Measurements from ENCODE around the gene TTC27. TPM values are rescaled to one million over a fixed set of nuclear protein-coding genes. Genes with fewer than 3 reads are reported as not detected.

The TTC27 gene
- polyA plus RNA-seq, 1 donor = 14.2 TPM

DNA sequence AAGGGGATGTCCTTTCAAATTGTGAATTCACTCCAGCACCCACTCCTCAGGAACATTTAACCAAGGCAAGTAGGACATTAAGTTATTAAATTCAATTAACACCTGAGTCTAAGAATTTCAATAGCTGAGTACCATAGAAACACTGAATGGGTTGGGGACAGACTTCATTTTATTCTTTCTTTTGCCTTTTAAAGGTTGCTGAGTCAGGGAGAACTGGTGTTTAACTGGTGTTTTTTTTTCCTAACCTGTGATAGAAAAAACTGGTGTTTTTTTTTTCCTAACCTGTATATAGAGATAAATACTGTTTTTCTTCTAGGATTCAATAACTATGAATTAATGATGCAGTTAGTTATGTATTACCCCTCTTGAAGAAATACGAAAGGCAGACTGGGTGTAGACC lies 38.9 kb downstream of the TTC27 start:
- no peak for DNase-seq
- H3K36me3 ChIP-seq (ENCODE audit: control insufficient read depth, insufficient read depth, low read length) = peaks cover 6% of the 10 kb centered on the region
- H3K9me3 ChIP-seq (ENCODE audit: control insufficient read depth, low read depth, low read length) = no peaks in the 10 kb centered on the region
- no peak overlapping the region for H3K4me3 ChIP-seq (ENCODE audit: low read length)
- H3K4me1 ChIP-seq (ENCODE audit: control insufficient read depth, insufficient read depth, low read length) = no peaks in the 10 kb centered on the region
- no peaks in the 10 kb centered on the region for H3K27me3 ChIP-seq (ENCODE audit: control insufficient read depth, insufficient read depth, low read length)
- 100% methylated on average over 1 of the region's 1 CpG for WGBS (ENCODE audit: insufficient coverage, low lambda C conversion rate)
- H3K27ac ChIP-seq (ENCODE audit: low read length) = no peak overlapping the region

DNA sequence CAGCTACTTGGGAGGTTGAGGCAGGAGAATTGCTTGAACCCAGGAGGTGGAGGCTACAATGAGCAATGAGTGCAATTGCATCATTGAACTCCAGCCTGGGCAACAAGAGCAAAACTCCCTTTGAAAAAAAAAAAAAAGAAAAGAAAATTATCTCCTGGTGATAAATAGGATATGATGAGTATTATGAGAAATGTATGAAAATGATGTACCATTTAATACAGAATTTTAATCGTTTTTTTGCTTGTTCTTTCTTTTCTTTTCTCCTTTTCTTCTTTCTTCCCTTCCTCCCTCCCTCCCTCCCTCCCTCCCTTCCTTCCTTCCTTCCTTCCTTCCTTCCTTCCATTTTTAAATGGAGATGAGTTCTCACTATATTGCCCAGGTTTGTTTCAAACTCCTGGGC lies 40.4 kb downstream of the TTC27 start:
- no peak overlapping the region for H3K27ac ChIP-seq (ENCODE audit: low read length)
- no peaks in the 10 kb centered on the region for H3K4me1 ChIP-seq (ENCODE audit: control insufficient read depth, insufficient read depth, low read length)
- WGBS (ENCODE audit: insufficient coverage, low lambda C conversion rate) = no CpG with 5 or more reads among the region's 1 CpG
- H3K9me3 ChIP-seq (ENCODE audit: control insufficient read depth, low read depth, low read length) = no peaks in the 10 kb centered on the region
- no peaks in the 10 kb centered on the region for H3K27me3 ChIP-seq (ENCODE audit: control insufficient read depth, insufficient read depth, low read length)
- DNase-seq = no peak
- H3K36me3 ChIP-seq (ENCODE audit: control insufficient read depth, insufficient read depth, low read length) = peaks cover 6% of the 10 kb centered on the region
- H3K4me3 ChIP-seq (ENCODE audit: low read length) = no peak overlapping the region

DNA sequence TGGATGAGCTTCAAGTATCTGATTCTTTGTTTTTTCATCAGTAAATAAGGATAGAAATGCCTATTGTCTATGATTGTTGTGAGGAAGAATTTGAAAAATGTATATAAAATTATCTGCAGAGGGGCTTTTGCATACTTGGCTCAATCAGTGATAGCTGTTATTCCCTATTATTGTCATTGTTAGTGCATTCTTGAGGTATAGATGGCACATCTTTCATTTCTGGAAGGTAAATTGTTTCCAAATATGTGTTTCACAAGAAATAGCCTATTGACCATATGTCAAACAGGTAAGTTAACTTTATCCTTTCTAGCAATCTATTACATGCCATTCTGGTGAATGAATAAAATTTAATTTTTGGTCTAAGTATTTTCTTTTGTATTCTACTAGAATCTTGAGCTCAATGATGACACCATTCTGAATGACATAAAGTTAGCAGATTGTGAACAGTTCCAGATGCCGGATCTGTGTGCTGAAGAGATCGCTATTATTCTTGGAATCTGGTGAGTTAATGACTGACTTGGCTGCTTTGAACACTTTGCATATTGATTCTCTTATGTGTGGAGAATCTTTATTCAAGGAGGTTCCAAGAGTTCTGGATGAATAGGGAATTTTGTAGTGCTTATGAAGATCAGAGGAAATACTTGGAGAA lies 44.2 kb downstream of the TTC27 start:
- no CpG with 5 or more reads among the region's 2 CpGs for WGBS (ENCODE audit: insufficient coverage, low lambda C conversion rate)
- DNase-seq = no peak
- Histone ChIP-seq H3K4me3 (ENCODE audit: low read length) (no peak overlapping the region), H3K9me3 (ENCODE audit: control insufficient read depth, low read depth, low read length) (no peaks in the 10 kb centered on the region), H3K4me1 (ENCODE audit: control insufficient read depth, insufficient read depth, low read length) (no peaks in the 10 kb centered on the region), H3K27me3 (ENCODE audit: control insufficient read depth, insufficient read depth, low read length) (no peaks in the 10 kb centered on the region), H3K36me3 (ENCODE audit: control insufficient read depth, insufficient read depth, low read length) (peaks cover 6% of the 10 kb centered on the region), H3K27ac (ENCODE audit: low read length) (no peak overlapping the region)

DNA sequence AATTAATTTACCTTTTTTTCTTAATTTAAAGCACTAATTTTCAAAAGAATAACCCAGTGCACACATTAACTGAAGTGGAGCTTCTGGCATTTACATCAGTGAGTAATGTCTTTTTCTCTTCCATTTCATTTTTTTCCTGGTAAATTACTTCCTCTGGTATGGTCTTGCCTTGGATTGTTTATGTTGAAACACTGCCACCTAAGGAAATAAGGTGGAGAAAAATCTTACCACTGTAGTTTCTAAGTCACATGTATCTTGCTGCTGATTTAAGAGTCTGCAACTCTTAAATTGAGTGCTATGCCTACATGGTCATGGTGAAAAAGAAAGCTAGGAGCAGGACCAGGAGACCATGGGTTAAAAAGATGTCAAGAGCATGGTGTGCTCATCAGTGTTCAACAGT lies 51.0 kb downstream of the TTC27 start:
- H3K36me3 ChIP-seq (ENCODE audit: control insufficient read depth, insufficient read depth, low read length) = peaks cover 11% of the 10 kb centered on the region

DNA sequence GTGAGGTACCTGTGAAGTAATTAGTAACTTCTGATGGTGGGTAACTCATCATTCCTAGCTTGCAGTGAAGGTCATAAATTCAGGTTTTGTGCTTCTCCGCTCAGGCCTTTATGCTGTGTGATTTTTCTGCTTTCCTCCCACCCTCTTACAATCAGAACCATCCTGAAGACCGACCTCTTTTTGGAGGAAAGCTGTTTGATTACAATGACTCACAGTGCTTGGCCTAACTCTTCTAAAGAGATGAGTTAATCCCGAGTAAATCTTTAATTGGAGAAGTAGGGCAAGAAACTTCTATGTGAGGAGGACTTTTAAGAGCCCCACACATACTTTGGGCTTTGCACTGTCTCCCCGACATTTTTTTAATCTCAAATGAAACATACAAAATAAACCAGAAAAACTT lies 53.1 kb downstream of the TTC27 start:
- no peaks in the 10 kb centered on the region for H3K4me1 ChIP-seq (ENCODE audit: control insufficient read depth, insufficient read depth, low read length)
- WGBS (ENCODE audit: insufficient coverage, low lambda C conversion rate) = 83% methylated on average over 2 of the region's 4 CpGs
- H3K27ac ChIP-seq (ENCODE audit: low read length) = no peak overlapping the region
- no peaks in the 10 kb centered on the region for H3K27me3 ChIP-seq (ENCODE audit: control insufficient read depth, insufficient read depth, low read length)
- DNase-seq = no peak
- no peaks in the 10 kb centered on the region for H3K9me3 ChIP-seq (ENCODE audit: control insufficient read depth, low read depth, low read length)
- no peak overlapping the region for H3K4me3 ChIP-seq (ENCODE audit: low read length)
- peaks cover 11% of the 10 kb centered on the region for H3K36me3 ChIP-seq (ENCODE audit: control insufficient read depth, insufficient read depth, low read length)

More for the DNA sequence above, 51.0 kb downstream of the TTC27 start:
- no peaks in the 10 kb centered on the region for H3K9me3 ChIP-seq (ENCODE audit: control insufficient read depth, low read depth, low read length)
- no peaks in the 10 kb centered on the region for H3K27me3 ChIP-seq (ENCODE audit: control insufficient read depth, insufficient read depth, low read length)
- no peak overlapping the region for H3K27ac ChIP-seq (ENCODE audit: low read length)
- no peaks in the 10 kb centered on the region for H3K4me1 ChIP-seq (ENCODE audit: control insufficient read depth, insufficient read depth, low read length)
- no peak for DNase-seq
- no peak overlapping the region for H3K4me3 ChIP-seq (ENCODE audit: low read length)

DNA sequence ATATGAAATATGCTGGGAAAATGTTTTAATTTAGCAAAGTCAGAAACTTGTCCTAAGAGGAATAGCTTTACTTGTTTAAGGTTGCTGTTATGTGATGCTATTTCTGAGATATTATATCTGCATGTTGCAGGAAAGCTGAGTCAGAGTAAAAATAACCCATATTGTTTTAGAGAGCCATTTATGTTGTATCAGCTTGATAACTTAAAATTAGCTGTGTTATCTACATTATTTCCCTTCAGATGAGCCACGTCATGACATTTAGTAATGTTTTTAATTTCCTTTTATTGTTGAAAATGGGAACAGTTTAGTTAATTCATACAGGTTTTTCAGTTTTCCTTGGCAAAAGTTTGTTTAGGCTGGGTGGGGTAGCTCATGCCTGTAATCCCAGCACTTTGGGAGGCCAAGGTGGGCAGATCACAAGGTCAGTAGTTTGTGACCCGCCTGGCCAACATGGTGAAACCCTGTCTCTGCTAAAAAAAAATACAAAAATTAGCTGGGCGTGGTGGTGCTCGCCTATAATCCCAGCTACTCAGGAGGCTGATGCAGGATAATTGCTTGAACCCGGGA lies 55.8 kb downstream of the TTC27 start:
- no peak for DNase-seq
- no CpG with 5 or more reads among the region's 5 CpGs for WGBS (ENCODE audit: insufficient coverage, low lambda C conversion rate)
- Histone ChIP-seq H3K4me1 (ENCODE audit: control insufficient read depth, insufficient read depth, low read length) (no peaks in the 10 kb centered on the region), H3K27me3 (ENCODE audit: control insufficient read depth, insufficient read depth, low read length) (no peaks in the 10 kb centered on the region), H3K4me3 (ENCODE audit: low read length) (no peak overlapping the region), H3K9me3 (ENCODE audit: control insufficient read depth, low read depth, low read length) (no peaks in the 10 kb centered on the region), H3K36me3 (ENCODE audit: control insufficient read depth, insufficient read depth, low read length) (peaks cover 9% of the 10 kb centered on the region), H3K27ac (ENCODE audit: low read length) (no peak overlapping the region)

DNA sequence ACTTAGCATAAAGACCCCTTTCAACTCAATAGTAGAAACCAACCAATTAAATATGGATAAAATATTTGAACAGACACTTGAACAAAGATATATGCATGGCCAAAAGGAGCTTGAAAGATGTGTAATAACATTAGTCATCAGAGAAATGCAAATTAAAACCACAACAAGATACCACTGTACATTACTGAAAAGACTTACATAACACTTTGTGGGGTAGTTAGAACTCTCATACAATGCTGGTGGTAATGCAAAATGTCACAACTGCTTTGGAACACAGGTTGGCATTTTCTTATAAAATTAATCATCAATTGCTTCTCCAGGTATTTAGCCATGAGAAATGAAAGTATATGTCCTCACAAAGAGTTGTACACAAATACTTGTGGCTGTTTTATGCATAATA lies 60.7 kb downstream of the TTC27 start:
- no peak for DNase-seq
- H3K4me3 ChIP-seq (ENCODE audit: low read length) = no peak overlapping the region
- H3K36me3 ChIP-seq (ENCODE audit: control insufficient read depth, insufficient read depth, low read length) = no peaks in the 10 kb centered on the region
- no peak overlapping the region for H3K27ac ChIP-seq (ENCODE audit: low read length)
- no peaks in the 10 kb centered on the region for H3K9me3 ChIP-seq (ENCODE audit: control insufficient read depth, low read depth, low read length)
- no peaks in the 10 kb centered on the region for H3K27me3 ChIP-seq (ENCODE audit: control insufficient read depth, insufficient read depth, low read length)
- no peaks in the 10 kb centered on the region for H3K4me1 ChIP-seq (ENCODE audit: control insufficient read depth, insufficient read depth, low read length)

DNA sequence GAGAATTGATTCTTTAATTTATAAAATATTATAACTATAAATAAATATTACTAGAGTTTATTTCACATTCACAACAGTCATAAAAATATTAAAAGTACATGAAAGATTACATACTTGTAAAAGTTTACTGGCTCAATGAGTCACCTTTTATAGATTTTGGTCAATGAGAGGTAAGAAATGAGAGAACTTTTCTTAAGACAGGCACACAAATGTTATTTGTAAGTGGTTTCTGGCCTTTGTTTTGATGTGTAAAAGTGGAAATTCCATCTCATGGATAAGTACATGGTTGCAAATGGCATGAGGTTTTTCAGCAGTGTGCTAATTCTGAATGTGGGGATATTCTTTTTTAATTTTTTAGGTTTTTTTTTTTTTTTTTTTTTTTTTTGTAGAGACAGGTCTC lies 63.8 kb downstream of the TTC27 start:
- no peak for DNase-seq
- no peak overlapping the region for H3K4me3 ChIP-seq (ENCODE audit: low read length)
- no peaks in the 10 kb centered on the region for H3K36me3 ChIP-seq (ENCODE audit: control insufficient read depth, insufficient read depth, low read length)
- no peaks in the 10 kb centered on the region for H3K4me1 ChIP-seq (ENCODE audit: control insufficient read depth, insufficient read depth, low read length)
- H3K27ac ChIP-seq (ENCODE audit: low read length) = no peak overlapping the region
- H3K27me3 ChIP-seq (ENCODE audit: control insufficient read depth, insufficient read depth, low read length) = no peaks in the 10 kb centered on the region
- H3K9me3 ChIP-seq (ENCODE audit: control insufficient read depth, low read depth, low read length) = no peaks in the 10 kb centered on the region

DNA sequence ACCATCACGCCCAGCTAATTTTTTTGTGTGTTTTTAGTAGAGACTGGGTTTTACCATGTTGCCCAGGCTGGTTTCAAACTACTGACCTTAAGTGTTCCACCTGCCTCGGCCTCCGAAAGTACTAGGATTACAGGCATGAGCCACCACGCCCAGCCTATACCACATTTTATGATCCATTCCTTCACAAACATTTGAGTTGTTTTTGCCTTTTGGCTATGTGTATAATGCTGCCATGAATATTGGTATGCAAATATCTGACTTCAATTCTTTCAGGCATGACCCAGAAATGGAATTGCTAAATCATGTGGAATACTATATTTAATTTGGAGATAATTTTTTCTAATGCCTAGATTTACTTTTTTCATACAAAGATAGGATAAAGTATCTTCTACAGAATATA lies 68.6 kb downstream of the TTC27 start:
- no peak overlapping the region for H3K27ac ChIP-seq (ENCODE audit: low read length)
- H3K9me3 ChIP-seq (ENCODE audit: control insufficient read depth, low read depth, low read length) = no peaks in the 10 kb centered on the region
- H3K27me3 ChIP-seq (ENCODE audit: control insufficient read depth, insufficient read depth, low read length) = no peaks in the 10 kb centered on the region
- no peaks in the 10 kb centered on the region for H3K4me1 ChIP-seq (ENCODE audit: control insufficient read depth, insufficient read depth, low read length)
- no peak for DNase-seq
- no peaks in the 10 kb centered on the region for H3K36me3 ChIP-seq (ENCODE audit: control insufficient read depth, insufficient read depth, low read length)
- no CpG with 5 or more reads among the region's 4 CpGs for WGBS (ENCODE audit: insufficient coverage, low lambda C conversion rate)
- no peak overlapping the region for H3K4me3 ChIP-seq (ENCODE audit: low read length)

DNA sequence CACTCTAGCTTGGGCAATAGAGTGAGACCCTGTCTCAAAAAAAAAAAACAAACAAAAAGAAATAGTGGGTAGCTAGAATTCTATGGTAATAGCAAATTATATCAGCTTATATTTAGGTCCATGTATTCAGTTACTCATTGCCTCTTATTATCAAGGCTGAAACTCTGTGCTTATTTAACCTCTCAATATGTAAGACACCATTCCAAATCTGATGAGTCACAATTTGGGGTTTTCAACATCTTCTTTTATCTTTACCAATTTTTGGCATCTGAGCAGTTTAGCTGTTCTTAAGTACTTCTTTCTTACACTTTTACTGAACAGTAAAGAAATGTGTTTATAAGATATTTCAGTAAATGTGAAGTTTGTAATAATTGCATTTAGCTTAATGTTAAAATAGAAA lies 69.3 kb downstream of the TTC27 start:
- Histone ChIP-seq H3K4me3 (ENCODE audit: low read length) (no peak overlapping the region), H3K9me3 (ENCODE audit: control insufficient read depth, low read depth, low read length) (no peaks in the 10 kb centered on the region), H3K36me3 (ENCODE audit: control insufficient read depth, insufficient read depth, low read length) (no peaks in the 10 kb centered on the region), H3K27ac (ENCODE audit: low read length) (no peak overlapping the region), H3K27me3 (ENCODE audit: control insufficient read depth, insufficient read depth, low read length) (no peaks in the 10 kb centered on the region), H3K4me1 (ENCODE audit: control insufficient read depth, insufficient read depth, low read length) (no peaks in the 10 kb centered on the region)
- DNase-seq = no peak

DNA sequence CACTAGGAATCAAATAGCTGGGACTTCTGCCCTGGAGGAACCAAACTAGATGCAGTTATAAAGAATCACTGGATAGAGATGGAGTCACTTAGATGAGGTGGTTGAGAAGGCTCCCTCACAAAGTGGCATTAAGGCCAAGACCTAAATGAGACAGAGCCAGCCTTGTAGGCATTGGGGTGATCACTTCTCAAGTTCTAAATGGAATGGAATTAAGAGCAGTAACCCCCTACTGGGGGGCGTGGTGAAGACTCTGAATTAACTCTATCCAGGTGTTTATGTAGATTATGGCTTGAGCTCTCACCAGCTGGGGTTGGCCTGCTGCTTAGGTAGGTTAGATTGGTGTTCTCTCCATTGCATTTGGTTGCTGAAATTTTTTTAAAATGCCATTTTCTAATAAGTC lies 71.3 kb downstream of the TTC27 start:
- DNase-seq = no peak
- Histone ChIP-seq H3K27me3 (ENCODE audit: control insufficient read depth, insufficient read depth, low read length) (no peaks in the 10 kb centered on the region), H3K4me3 (ENCODE audit: low read length) (no peak overlapping the region), H3K36me3 (ENCODE audit: control insufficient read depth, insufficient read depth, low read length) (peaks cover 2% of the 10 kb centered on the region), H3K27ac (ENCODE audit: low read length) (no peak overlapping the region), H3K9me3 (ENCODE audit: control insufficient read depth, low read depth, low read length) (no peaks in the 10 kb centered on the region), H3K4me1 (ENCODE audit: control insufficient read depth, insufficient read depth, low read length) (no peaks in the 10 kb centered on the region)
- WGBS (ENCODE audit: insufficient coverage, low lambda C conversion rate) = no CpG with 5 or more reads among the region's 1 CpG

Measured in large intestine (tissue), 3 donors.